ENCODE results near the gene TCFL5.

TCFL5 gene

DNA sequence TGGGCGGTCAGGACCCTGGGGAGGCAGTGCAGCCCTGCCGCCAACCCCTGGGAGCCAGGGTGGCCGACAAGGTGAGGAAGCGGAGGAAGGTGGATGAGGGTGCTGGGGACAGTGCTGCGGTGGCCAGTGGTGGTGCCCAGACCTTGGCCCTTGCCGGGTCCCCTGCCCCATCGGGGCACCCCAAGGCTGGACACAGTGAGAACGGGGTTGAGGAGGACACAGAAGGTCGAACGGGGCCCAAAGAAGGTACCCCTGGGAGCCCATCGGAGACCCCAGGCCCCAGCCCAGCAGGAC, 48.8 kb downstream of the TCFL5 start:
- DNase-seq (ENCODE audit: low read depth in 2 of 2) = no peak

GRCh38 chr20:62812181-62812906, 49.3 kb downstream of the TCFL5 start:
- no peak for DNase-seq (ENCODE audit: low read depth in 2 of 2)

- no peak for DNase-seq (ENCODE audit: low read depth in 2 of 2)
Measured at GRCh38 chr20:62811720-62812119, 49.9 kb downstream of the TCFL5 start.

DNA sequence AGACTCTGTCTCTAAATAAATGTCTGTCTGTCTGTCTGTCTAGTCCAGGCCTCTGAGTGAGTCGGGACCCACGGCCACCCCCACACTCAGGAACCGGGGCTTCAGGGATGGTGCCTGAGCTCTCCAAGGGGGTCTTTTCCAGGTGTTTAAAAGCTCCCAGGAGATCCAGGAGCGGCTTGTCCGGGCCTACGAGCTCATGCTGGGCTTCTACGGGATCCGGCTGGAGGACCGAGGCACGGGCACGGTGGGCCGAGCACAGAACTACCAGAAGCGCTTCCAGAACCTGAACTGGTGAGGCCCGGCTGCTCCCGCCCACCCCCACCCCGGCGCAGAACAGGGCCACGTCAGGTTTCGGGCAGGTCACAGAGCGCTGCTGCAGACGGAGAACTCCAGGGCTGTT, 50.3 kb downstream of the TCFL5 start:
- no peak for DNase-seq (ENCODE audit: low read depth in 2 of 2)

- no peak for DNase-seq (ENCODE audit: low read depth in 2 of 2)
Measured at GRCh38 chr20:62809530-62810428, 51.8 kb downstream of the TCFL5 start.

GRCh38 chr20:62808211-62808865, 53.3 kb downstream of the TCFL5 start:
- DNase-seq (ENCODE audit: low read depth in 2 of 2) = peak; percentile 40 to 43

GRCh38 chr20:62807444-62808210, 54.0 kb downstream of the TCFL5 start:
- DNase-seq (ENCODE audit: low read depth in 2 of 2) = no peak

- no peak for DNase-seq (ENCODE audit: low read depth in 2 of 2)
Measured at GRCh38 chr20:62806383-62807050, 55.1 kb downstream of the TCFL5 start.

DNA sequence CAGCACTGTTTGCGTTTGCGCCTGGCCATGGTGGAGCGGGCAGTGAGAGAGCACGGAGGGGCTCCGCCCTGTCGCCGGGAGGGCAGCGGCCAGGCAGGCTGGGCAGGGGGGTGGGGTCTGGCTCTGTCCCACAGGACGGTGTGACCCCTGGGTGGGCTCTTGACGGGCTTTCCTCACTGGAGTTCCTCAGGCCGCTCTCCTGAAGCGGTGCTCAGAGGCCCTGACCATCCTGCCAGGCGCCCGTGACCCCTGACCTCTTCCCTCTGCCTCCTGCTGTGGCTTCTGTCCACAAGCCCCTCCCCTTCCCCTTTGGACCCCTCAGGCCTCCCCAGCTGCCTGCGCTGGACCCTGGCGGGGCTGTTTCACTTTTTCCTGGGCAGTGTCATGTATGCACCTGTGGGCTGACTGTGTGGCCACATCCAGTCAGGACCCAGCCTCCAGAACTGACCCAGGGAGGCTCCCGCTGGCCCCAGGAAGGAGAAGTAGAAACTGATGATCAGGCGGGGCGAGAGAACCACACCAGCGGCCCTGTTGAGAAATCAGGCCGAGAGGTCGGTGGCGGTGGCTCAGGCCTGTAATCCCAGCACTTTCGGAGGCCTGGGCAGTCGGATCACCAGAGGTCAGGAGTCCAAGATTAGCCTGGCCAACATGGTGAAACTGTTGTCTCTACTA, 55.8 kb downstream of the TCFL5 start:
- no peak for DNase-seq (ENCODE audit: low read depth in 2 of 2)

DNA sequence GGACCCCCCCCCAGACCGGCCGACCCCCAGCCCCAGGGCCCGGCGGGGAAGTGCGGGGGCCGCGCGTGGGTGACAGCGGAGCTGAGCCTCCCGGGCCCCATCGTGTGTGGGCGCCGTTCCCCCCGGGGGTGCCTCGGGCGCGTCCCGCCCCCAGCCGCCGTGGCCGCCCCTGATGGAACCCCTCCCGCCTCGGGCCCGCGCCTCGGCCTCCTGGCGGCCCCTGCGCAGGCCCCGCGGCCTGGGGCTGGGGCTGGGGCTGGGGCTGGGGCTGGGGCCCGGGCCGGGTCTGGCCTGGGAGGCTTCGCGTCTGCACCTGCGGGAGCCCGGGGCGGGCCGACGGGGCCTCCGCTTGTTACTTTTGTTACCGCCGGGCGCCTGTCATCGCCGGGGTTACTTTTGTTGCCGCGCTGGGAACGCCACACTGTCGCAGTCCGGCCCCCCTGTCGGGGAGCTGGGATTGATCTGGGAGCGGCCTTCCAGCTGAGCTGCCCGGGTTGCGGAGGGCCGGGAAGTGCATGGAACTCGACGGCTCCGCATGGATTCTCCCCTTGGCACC, 56.4 kb downstream of the TCFL5 start:
- DNase-seq (ENCODE audit: low read depth in 2 of 2) = peak in 1 of 2 donors; percentile 56

GRCh38 chr20:62804627-62805154, 56.9 kb downstream of the TCFL5 start, which contains the start of gene OGFR:
OGFR (plus strand) TSS chr20:62804835; CDS start chr20:62804860, 25 bp downstream.
- peak; percentile 51 to 61 for DNase-seq (ENCODE audit: low read depth in 2 of 2)

- DNase-seq (ENCODE audit: low read depth in 2 of 2) = no peak
Measured at GRCh38 chr20:62804021-62804626, 57.5 kb downstream of the TCFL5 start.

DNA sequence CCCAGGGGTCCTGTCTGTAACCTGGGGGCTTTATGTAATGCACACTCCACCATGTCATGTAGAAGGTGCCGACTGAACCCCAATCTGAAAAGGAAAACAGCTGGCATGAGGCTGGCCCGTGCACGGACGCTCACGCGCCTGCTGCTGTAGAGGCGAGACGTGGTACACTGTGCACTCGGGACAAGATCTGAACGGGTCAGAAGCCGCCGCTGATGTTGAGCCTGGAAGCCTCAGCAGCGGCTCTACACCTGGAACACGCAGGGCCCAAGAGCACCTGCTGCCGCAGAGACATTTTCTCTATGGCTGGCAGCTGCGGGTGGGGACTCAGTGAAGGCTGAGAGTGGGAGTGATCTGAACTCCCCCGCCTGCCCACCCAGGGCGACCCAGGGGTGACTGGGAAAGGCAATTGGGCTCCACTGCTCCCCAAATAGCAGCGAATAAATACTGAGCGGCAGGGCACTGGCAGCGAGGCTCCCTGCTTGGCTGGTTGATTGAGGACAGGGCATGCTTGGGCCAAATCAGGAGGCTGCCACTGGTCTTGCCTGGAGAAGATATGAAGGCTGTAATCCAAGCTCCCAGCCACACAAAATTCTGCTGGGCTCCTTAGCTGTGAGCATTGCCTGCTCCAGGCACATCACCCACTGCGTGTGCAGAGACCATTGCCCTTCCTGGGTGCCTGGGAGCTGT, 59.5 kb downstream of the TCFL5 start:
- DNase-seq (ENCODE audit: low read depth in 2 of 2) = no peak

GRCh38 chr20:62801284-62802010, 60.2 kb downstream of the TCFL5 start:
- DNase-seq (ENCODE audit: low read depth in 2 of 2) = no peak

GRCh38 chr20:62800314-62801259, 61.0 kb downstream of the TCFL5 start:
- no peak for DNase-seq (ENCODE audit: low read depth in 2 of 2)

- DNase-seq (ENCODE audit: low read depth in 2 of 2) = no peak
Measured at GRCh38 chr20:62799873-62800272, 61.7 kb downstream of the TCFL5 start.

GRCh38 chr20:62799459-62799858, 62.2 kb downstream of the TCFL5 start:
- no peak for DNase-seq (ENCODE audit: low read depth in 2 of 2)

All from stimulated activated CD8-positive, alpha-beta memory T cell treated with anti-CD3 and anti-CD28 coated beads, Interleukin-15, amount 100 ng/mL, for 4 hours (primary cell).